GM19238 (cell line): ENCODE data around the gene SSNA1.
A peak's percentile ranks its signal among the peaks of the same experiment; 100 is the strongest.

Experiments
- DNase-seq: peaks from one replicate; pipeline ENCODE4 v3.0.0; 2011; ENCODE audit warnings: low spot score; ENCODE audit not compliant: insufficient read length

SSNA1 gene

DNA sequence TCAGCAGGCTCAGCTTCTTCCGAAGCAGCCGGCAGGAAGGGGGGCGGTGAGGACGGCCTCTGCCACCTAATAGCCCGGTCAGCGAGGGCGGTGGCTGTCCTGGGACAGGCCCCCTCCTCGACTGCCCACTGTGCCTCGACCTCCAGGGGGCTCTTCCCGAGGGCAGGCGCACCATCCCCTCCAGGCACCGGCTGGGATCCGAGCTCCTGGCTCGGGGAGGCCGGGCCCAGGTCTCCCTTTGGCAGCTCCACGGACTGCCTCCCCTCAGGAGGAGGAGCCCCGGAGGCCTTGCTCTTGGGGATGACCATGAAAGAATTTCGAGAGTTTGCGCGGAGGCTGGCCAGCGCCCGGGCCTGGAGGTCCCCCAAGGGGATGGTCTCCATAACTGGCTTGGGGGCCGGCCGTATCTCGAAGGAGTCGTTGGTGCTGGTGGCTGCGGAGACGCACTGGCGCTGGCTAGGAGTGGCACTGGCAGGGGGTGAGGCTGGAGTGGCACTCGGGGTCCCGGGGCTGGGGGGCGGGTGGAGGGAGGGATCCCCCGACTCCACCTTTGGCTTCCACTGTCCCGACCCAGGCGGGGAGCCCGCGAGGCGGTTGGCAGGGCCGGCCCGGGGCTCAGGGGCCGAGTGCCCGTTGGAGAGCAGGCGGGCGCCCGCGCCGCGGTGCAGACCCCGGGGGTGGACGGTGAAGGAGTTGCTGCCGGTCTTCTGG, 11.1 kb downstream of the SSNA1 start:
- DNase-seq, result no peak

GRCh38 chr9:137200311-137201204, 12.1 kb downstream of the SSNA1 start, which contains the start of gene TPRN:
Gene TPRN, minus strand, starts transcription at chr9:137200741. Its CDS starts 30 bp downstream, at chr9:137200711.
- DNase-seq, result peak; percentile 100

GRCh38 chr9:137201205-137201868, 12.9 kb downstream of the SSNA1 start:
- DNase-seq, result no peak

DNA sequence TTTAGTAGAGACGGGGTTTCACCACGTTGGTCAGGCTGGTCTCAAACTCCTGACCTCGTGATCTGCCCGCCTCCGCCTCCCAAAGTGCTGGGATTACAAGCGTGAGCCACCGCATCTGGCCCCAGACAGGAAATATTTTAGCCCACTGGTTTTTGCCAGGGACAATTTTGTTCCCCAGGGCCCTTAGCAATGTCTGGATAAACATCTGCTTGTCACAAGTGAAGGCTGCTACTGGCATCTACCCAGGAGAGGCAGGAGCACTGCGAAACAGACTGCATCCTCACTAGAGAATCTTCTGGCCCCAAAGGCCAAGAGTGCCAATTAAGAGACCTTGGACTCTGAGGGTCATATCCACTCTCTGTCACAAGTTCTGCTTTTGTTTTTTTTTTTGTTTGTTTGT, 14.5 kb downstream of the SSNA1 start:
- no peak for DNase-seq

DNA sequence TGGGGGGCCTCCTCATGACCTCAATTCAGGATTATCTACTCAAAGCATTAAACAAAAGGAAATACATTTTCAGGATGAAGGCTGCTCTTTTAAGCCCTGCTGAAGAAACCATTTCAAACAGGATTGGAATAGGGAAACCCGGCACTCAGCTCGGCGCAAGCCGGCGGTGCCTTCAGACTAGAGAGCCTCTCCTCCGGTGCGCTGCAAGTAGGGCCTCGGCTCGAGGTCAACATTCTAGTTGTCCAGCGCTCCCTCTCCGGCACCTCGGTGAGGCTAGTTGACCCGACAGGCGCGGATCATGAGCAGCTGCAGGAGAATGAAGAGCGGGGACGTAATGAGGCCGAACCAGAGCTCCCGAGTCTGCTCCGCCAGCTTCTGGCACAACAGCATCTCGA, 16.3 kb downstream of the SSNA1 start:
- no peak for DNase-seq

- DNase-seq, result peak; percentile 99
These were observed 16.9 kb downstream of the SSNA1 start, which contains the start of the genes NDOR1 and TMEM203 for GRCh38 chr9:137205126-137206069. Gene NDOR1, plus strand, starts transcription at chr9:137205700. Its CDS starts 78 bp downstream, at chr9:137205778. Gene TMEM203, minus strand, starts transcription at chr9:137205648. Its CDS starts 234 bp downstream, at chr9:137205414.

DNA sequence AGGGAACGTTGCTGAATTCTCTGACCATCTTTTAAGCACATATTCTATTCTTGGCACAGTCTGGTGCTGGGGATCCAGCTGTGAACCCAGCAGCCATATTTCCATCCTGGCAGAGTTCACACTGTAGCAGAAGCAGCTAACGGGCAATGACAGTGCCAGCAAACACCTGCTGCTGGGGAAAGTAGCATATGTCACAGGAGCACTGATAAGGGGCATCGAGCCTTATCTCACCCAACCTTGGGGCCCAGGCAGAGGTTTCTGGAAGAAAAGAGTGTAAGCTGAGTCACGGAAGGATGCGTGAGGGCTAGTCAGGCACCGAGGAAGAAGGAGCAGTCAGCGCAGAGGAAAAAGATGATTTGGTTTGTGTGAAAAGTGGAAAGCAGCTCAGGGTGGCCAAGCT, 18.1 kb downstream of the SSNA1 start:
- no peak for DNase-seq

GRCh38 chr9:137211532-137211931, 23.1 kb downstream of the SSNA1 start:
- DNase-seq, result no peak

GRCh38 chr9:137212520-137212919, 24.0 kb downstream of the SSNA1 start:
- DNase-seq, result no peak

DNA sequence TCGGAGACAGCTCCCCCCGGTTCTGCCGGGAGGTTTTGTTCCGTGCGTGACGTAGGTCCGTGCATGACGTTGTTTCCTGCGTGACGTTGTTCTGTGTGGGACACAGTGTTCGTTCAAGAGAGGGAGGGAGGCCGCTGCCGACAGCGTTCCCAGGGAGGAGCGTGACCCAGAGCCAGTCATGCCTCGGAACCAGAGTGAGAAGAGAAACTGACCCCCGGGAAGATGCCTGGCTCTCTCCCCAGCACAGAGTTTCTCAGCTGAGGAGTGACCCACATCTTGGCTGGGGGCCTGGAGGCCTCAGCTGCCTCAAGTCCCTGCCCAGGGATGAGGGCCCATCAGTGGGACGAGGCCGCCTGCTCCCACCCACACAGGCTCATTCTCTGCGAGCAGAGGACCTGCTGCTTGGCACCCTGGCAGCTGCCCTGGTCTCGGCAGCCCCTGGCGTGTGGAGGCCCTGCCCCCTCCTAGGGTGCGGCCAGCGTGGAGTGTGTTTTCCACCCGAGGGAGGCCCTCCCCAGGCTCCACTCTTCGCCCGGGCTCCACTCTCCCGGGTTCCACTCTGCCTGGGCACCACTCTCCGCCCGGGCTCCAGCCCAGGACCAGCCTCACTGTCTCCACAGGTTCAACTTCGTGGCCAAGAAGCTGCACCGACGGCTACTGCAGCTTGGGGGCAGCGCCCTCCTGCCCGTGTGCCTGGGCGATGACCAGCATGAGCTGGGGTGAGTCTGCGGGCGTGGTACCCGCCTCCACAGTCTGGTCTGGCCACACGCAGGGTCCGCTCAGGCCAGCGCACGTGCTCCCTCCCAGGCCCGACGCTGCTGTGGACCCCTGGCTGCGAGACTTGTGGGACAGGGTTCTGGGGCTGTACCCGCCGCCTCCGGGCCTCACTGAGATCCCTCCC, 24.9 kb downstream of the SSNA1 start:
- no peak for DNase-seq

DNA sequence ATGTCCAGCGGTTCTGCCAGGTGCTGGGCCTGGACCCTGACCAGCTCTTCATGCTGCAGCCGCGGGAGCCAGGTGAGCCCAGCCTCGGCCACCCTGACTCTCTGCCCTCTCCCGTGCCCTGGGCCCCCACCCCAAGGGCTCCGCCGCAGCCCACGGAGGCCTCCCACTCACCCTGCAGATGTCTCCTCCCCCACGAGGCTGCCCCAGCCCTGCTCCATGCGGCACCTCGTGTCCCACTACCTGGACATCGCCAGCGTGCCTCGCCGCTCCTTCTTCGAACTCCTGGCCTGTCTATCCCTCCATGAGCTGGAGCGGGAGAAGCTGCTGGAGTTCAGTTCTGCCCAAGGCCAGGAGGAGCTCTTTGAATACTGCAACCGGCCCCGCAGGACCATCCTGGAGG, 26.1 kb downstream of the SSNA1 start:
- no peak for DNase-seq

- no peak for DNase-seq
These were observed 26.9 kb downstream of the SSNA1 start for GRCh38 chr9:137215196-137215986.

DNA sequence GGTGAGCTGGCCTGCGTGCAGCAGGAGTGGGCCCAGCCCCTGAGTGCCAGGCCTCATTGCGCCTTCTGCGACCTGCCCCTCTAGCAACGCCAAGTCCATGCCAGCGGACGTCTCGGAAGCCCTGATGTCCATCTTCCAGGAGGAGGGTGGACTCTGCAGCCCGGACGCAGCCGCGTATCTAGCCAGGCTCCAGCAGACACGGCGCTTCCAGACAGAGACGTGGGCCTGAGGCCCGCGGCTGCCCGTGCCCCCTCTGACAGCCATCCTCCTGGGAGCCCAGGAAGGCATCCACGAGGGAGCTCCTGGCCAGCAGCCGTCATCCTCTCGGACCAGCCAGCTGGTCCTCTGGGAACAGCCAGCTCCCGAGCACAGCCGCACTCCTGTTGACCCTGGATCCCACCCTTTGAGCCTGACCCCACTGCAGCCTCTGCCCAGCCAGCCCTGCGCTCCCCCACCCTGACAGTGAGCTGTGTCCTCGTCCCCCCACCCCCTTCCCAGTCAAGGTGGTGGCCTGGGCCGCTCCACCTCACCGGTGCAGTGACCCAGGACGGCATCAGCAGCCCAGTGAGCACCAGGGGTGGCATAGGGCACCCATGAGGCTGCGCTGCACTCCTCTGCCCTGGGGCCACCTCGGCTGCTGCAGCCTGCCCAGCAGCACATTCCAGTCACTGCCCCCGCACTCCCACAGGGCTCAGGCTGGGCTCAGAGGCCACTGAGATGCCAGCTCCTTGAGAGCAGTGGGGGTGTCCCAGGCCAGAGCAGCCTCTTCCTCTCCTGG, 27.9 kb downstream of the SSNA1 start:
- DNase-seq, result no peak

DNA sequence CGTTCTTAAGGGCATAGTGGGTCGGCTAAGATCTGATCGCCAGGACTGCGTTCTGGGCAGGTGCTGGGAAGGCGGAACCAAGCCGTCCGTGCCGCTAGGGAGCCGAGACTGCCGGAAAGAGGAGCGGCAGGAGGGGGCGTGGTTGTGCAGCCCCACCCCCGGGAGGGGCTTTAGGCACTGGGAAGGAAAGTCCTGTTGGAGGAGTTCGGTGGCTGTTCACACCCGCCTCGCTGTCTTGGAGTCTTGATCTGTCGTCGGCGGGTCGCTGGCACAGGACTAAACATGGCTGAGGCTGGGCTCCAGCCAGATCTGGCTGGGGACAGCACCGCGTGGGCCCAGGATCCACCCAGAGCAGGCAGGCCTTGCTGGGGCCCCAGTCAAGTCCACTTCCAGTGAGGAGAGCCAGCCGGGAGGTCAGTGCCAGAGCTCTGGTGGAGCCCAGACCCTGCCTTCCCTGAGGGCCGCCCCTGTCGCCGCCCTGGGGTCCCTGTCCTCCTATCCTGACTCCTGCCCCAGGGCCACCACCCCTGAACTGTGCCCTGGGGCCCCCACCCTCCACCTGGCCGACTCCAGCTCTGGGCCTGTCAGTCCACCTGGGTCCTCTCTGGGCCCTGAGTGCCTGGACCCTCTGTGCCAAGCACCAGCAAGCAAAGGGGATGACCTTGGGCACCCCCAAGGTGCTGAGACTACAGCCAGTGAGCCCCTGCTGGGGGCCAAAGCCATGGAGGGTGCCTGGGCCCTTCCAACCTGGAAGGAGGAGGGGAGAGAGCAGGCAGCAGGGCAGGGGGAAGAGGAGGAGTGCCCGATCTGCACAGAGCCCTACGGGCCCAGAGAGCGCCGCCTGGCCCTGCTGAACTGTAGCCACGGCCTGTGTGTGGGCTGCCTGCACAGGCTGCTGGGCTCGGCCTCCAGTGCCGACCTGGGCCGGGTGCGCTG, 29.1 kb downstream of the SSNA1 start:
- DNase-seq, result no peak

- no peak for DNase-seq
These were observed 29.8 kb downstream of the SSNA1 start for GRCh38 chr9:137218212-137218753.

GRCh38 chr9:137218754-137219271, 30.3 kb downstream of the SSNA1 start:
- no peak for DNase-seq
